Nephron (organoid): ENCODE measurements around the gene PHC2.
"Not testable (repeated sequence)": the region's sequence is repeated elsewhere in the genome, so short reads cannot be mapped to it uniquely, and the experiment has no call there.

ENCODE experiments used
- H3K27ac Mint-ChIP-seq, 3 experiments: 2 replicates each; pipeline ENCODE4 v1.8.0; 2020; ENCODE audit warnings: mixed read lengths in 3 of 3, mild to moderate bottlenecking in 2 of 3, moderate library complexity in 1 of 3
- H3K27me3 Mint-ChIP-seq: 2 replicates; pipeline ENCODE4 v1.8.0; 2021; ENCODE audit warnings: low read depth, mild to moderate bottlenecking, moderate library complexity, mixed read lengths
- H3K36me3 Mint-ChIP-seq: 2 replicates; pipeline ENCODE4 v1.8.0; 2020; ENCODE audit warnings: low read depth, mixed read lengths
- H3K4me1 Mint-ChIP-seq: 2 replicates; pipeline ENCODE4 v1.8.0; 2020; ENCODE audit warnings: mixed read lengths
- H3K4me3 Mint-ChIP-seq, 3 experiments: 2 replicates each; pipeline ENCODE4 v1.8.0; 2020; ENCODE audit warnings: mild to moderate bottlenecking in 3 of 3, mixed read lengths in 3 of 3, moderate library complexity in 2 of 3
- H3K9me3 Mint-ChIP-seq: 2 replicates; pipeline ENCODE4 v1.8.0; 2020; ENCODE audit warnings: mixed read lengths
- TF ChIP-seq, protein P1 (sequence below), 3 experiments: fragments of 200-600 bp; sonication (generic); IDR thresholded peaks; one replicate each; pipeline ENCODE4 v1.5.0; 2021; ENCODE audit warnings: antibody characterized with exemption in 3 of 3; ENCODE audit not compliant: unreplicated experiment in 3 of 3

PHC2 gene

GRCh38 chr1:33314416-33314815 lies 116.5 kb downstream of the PHC2 start:
- no peak overlapping the region for H3K4me3 Mint-ChIP-seq
- peaks cover 4% of the 10 kb centered on the region for H3K27me3 Mint-ChIP-seq
- H3K27ac Mint-ChIP-seq, result no peak overlapping the region
- H3K36me3 Mint-ChIP-seq, result peaks cover 9% of the 10 kb centered on the region
- peaks cover 20% of the 10 kb centered on the region for H3K4me1 Mint-ChIP-seq
- TF ChIP-seq, protein P1, sequence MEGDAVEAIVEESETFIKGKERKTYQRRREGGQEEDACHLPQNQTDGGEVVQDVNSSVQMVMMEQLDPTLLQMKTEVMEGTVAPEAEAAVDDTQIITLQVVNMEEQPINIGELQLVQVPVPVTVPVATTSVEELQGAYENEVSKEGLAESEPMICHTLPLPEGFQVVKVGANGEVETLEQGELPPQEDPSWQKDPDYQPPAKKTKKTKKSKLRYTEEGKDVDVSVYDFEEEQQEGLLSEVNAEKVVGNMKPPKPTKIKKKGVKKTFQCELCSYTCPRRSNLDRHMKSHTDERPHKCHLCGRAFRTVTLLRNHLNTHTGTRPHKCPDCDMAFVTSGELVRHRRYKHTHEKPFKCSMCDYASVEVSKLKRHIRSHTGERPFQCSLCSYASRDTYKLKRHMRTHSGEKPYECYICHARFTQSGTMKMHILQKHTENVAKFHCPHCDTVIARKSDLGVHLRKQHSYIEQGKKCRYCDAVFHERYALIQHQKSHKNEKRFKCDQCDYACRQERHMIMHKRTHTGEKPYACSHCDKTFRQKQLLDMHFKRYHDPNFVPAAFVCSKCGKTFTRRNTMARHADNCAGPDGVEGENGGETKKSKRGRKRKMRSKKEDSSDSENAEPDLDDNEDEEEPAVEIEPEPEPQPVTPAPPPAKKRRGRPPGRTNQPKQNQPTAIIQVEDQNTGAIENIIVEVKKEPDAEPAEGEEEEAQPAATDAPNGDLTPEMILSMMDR (IDR thresholded peaks at IDR 0.05; ENCODE audit: unreplicated experiment in 3 of 3), result no peak
- H3K9me3 Mint-ChIP-seq, result peaks cover 2% of the 10 kb centered on the region

GRCh38 chr1:33312413-33312749 lies 118.5 kb downstream of the PHC2 start:
- H3K4me3 Mint-ChIP-seq, result no peak overlapping the region
- H3K27me3 Mint-ChIP-seq, result peaks cover 4% of the 10 kb centered on the region
- peaks cover 2% of the 10 kb centered on the region for H3K9me3 Mint-ChIP-seq
- no peak overlapping the region for H3K27ac Mint-ChIP-seq
- peaks cover 9% of the 10 kb centered on the region for H3K36me3 Mint-ChIP-seq
- TF ChIP-seq, protein P1 (IDR thresholded peaks at IDR 0.05; ENCODE audit: unreplicated experiment in 3 of 3), result no peak
- H3K4me1 Mint-ChIP-seq, result peaks cover 8% of the 10 kb centered on the region

DNA sequence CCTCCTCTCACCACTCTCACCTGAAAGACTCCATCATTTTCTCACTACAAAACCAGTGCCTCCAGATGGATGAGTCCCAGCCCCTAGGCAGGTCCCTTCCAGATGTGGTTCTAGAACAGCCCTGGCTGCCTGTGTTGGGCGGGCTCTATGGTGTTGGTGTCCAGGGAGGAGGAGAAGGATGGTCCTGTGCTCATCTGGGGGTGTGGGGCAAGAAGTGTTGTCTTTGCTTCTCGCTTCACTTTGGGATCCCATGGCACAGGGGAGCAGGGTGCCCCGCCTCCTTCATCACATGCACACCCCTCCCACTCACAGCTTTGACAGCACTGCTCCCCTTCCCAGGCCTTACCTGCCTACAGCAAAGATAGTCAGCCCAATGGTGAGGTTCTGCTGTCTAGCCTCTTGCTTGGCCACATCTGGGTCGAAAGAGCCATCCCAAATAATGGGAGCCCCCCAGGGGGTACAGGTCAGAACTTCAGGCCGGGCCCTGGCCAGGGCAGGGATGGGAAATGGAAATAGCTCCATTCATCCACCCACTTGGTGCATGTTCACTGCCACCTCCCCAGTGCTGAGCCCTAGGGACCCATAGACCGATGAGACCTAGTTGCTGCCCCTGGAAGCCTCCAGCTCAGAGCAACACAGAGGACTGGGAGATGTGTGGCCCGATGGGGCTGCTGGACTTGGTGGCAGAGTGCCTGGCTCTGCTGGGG lies 119.0 kb downstream of the PHC2 start:
- Mint-ChIP-seq H3K9me3 (peaks cover 2% of the 10 kb centered on the region), H3K4me1 (peaks cover 8% of the 10 kb centered on the region), H3K27me3 (peaks cover 4% of the 10 kb centered on the region), H3K4me3 (no peak overlapping the region), H3K36me3 (peaks cover 9% of the 10 kb centered on the region), H3K27ac (peak overlapping the region in 1 of 3 experiments; percentile 7)
- TF ChIP-seq, protein P1 (IDR thresholded peaks at IDR 0.05; ENCODE audit: unreplicated experiment in 3 of 3), result no peak

DNA sequence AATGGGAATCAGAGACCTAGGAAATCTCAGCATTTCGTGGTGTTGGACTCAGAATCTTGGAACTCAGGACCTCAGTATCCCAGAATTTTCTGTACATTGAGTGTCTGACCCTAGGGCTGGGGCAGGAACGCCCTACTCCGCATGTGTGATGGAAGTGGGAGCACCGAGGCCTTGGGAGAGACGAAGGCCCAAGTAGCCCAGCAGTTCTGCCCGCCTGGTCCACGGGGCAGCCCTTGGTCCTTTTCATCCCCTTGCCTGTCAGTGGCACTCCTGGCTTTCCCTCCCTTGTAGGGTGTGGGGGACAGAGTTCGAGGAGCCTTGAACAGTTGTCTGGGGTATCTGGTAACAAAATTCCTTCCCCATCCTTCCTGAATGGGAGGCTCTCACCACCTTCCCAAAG lies 120.2 kb downstream of the PHC2 start:
- Mint-ChIP-seq H3K27me3 (peaks cover 4% of the 10 kb centered on the region), H3K9me3 (peaks cover 2% of the 10 kb centered on the region), H3K36me3 (peaks cover 15% of the 10 kb centered on the region), H3K4me3 (no peak overlapping the region), H3K4me1 (peaks cover 15% of the 10 kb centered on the region), H3K27ac (no peak overlapping the region)
- TF ChIP-seq, protein P1 (IDR thresholded peaks at IDR 0.05; ENCODE audit: unreplicated experiment in 3 of 3), result no peak

DNA sequence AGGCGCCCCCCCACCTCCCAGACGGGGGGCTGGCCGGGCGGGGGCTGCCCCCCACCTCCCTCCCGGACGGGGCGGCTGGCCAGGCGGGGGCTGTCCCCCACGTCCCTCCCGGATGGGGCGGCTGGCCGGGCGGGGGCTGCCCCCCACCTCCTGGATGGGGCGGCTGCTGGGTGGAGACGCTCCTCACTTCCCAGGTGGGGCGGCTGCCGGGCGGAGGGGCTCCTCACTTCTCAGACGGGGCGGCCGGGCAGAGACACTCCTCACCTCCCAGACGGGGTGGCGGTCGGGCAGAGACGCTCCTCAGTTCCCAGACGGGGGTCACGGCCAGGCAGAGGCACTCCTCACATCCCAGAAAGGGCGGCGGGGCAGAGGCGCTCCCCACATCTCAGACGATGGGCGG lies 121.5 kb downstream of the PHC2 start:
- not testable (repeated sequence) for H3K4me3 Mint-ChIP-seq, H3K9me3 Mint-ChIP-seq, H3K27ac Mint-ChIP-seq, H3K27me3 Mint-ChIP-seq
- Mint-ChIP-seq H3K4me1 (peaks cover 17% of the 10 kb centered on the region), H3K36me3 (peaks cover 17% of the 10 kb centered on the region)

GRCh38 chr1:33307494-33307864 lies 123.4 kb downstream of the PHC2 start:
- TF ChIP-seq, protein P1 (IDR thresholded peaks at IDR 0.05; ENCODE audit: unreplicated experiment in 3 of 3), result no peak
- Mint-ChIP-seq H3K27me3 (peaks cover 4% of the 10 kb centered on the region), H3K4me3 (no peak overlapping the region), H3K36me3 (peaks cover 27% of the 10 kb centered on the region), H3K4me1 (peaks cover 27% of the 10 kb centered on the region), H3K27ac (no peak overlapping the region), H3K9me3 (peaks cover 2% of the 10 kb centered on the region)
